ENCODE measurements around the gene KRT27.

DNA sequence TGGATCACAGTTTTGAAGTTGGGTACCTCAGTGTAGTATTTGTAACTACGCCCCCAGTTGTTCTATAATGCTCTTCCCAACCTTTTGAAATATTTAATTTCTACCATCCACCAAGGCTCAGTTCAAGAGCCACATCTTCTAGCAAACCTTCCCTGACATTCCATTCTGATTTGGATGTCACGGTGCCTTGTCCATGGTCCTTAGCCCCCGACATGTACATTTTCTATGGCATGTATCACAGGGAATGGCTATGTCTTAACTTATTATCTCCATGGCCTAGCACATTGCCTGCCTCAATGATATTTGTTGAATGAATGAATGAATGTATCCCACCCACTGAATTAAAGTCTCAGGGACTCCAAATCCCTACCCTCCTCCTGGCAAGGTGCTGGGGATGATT lies 23.8 kb upstream of the KRT27 start:
- TF ChIP-seq GATA3 (IDR thresholded peaks at IDR 0.05; ENCODE audit: low read depth, low read length): no peak
- TF ChIP-seq GATA2 (IDR thresholded peaks at IDR 0.05; ENCODE audit: low read depth, low read length): no peak

All from SH-SY5Y (cell line).